K562 (cell line): ENCODE data around the gene VMP1. TPM values are rescaled to one million over a fixed set of nuclear protein-coding genes. Genes with fewer than 3 reads are reported as not detected.

ENCODE experiments used
- ATAC-seq: fragments of 200-7000 bp; cut with Tn5 transposase; 3 replicates; pipeline ENCODE4 v1.9.1; 2020; ENCODE audit warnings: moderate library complexity
- BruUV-seq: library from RNA; stranded (reverse); fragments of 400-500 nt; replicated peaks from 2 replicates; lab custom pipeline; 2021; lab: Mats Ljungman, UMichigan
- CTCF ChIA-PET: fragments of 300-600 bp; formaldehyde crosslinking; extraction: SDS; loops from one replicate; lab custom pipeline; 2021; ENCODE audit warnings: low intra/inter-chr PET ratio; lab: Yijun Ruan, JAX
- POLR2A ChIA-PET: fragments of 300-600, 350-650 bp; sonication (Branson Sonifier 250); formaldehyde crosslinking; extraction: SDS; loops from one replicate; lab custom pipeline; 2021; ENCODE audit warnings: antibody characterized with exemption, inconsistent platforms; lab: Yijun Ruan, JAX
- DNase-seq, 4 experiments: peaks; one replicate each; pipeline versions ENCODE4 v3.0.0 to v3.0.0-alpha.2; 2011 to 2018; ENCODE audit warnings: low spot score in 3 of 4, mixed read lengths in 3 of 4; ENCODE audit errors: extremely low read depth in 1 of 4
- FAIRE-seq: peaks from 2 replicates; lab custom pipeline; 2011; peaks lifted over from hg19 to GRCh38; lab: Jason Lieb, UNC
- H2AFZ ChIP-seq: 2 replicates; pipeline ENCODE4 v1.6.0; 2011; ENCODE audit warnings: low read depth, low read length, control low read depth, inconsistent platforms
- H3K27ac ChIP-seq: fragments of 200-600 bp; 3 replicates; pipeline ENCODE4 v1.8.0; 2011; ENCODE audit warnings: low read depth, mild to moderate bottlenecking, control low read depth, inconsistent platforms, low read length, moderate library complexity, mixed read lengths; ENCODE audit errors: extremely low read depth
- H3K27me3 ChIP-seq, 2 experiments: fragments of 300-600 bp in 1 of 2; 2 replicates in 1 of 2; 3 replicates in 1 of 2; pipeline versions ENCODE4 v1.6.0 to v1.8.0; 2011; ENCODE audit warnings: inconsistent platforms in 2 of 2, low read length in 2 of 2, mild to moderate bottlenecking in 1 of 2, mixed read lengths in 1 of 2, moderate library complexity in 1 of 2; ENCODE audit not compliant: control insufficient read depth in 2 of 2, insufficient read depth in 2 of 2
- H3K36me3 ChIP-seq: fragments of 300-600 bp; 3 replicates; pipeline ENCODE4 v1.8.0; 2011; ENCODE audit warnings: mild to moderate bottlenecking, low read length, inconsistent platforms; ENCODE audit not compliant: control insufficient read depth, insufficient read depth
- H3K4me1 ChIP-seq, 2 experiments: fragments of 200-600 bp in 1 of 2; replicated peaks in 1 of 2; 2 replicates in 1 of 2; 3 replicates in 1 of 2; pipeline versions ENCODE4 v1.5.1 to v1.8.0; 2011; ENCODE audit warnings: inconsistent platforms in 2 of 2, low read length in 2 of 2, mild to moderate bottlenecking in 1 of 2, mixed read lengths in 1 of 2, moderate library complexity in 1 of 2; ENCODE audit not compliant: control insufficient read depth in 2 of 2, insufficient read depth in 2 of 2
- H3K4me2 ChIP-seq: 2 replicates; pipeline ENCODE4 v1.6.1; 2011; ENCODE audit warnings: low read length, control low read depth, inconsistent platforms, mixed read lengths; ENCODE audit not compliant: insufficient read depth
- H3K4me3 ChIP-seq: fragments of 200-600 bp; sonication (generic), shearing (Covaris generic); 2 replicates; pipeline ENCODE4 v1.5.1; 2016; ENCODE audit warnings: control low read depth, inconsistent platforms
- H3K79me2 ChIP-seq: fragments of 200-600 bp; 3 replicates; pipeline ENCODE4 v1.8.0; 2011; ENCODE audit warnings: low read length, inconsistent platforms; ENCODE audit not compliant: control insufficient read depth, insufficient read depth
- H3K9ac ChIP-seq, 2 experiments: 2 replicates each; pipeline versions ENCODE4 v1.6.0 to v1.6.1; 2011; ENCODE audit warnings: low read depth in 2 of 2, low read length in 2 of 2, control low read depth in 1 of 2, inconsistent platforms in 1 of 2, mild to moderate bottlenecking in 1 of 2, mixed read lengths in 1 of 2; ENCODE audit not compliant: insufficient read depth in 1 of 2
- H3K9me1 ChIP-seq: one replicate; pipeline ENCODE4 v1.6.0; 2011; ENCODE audit warnings: inconsistent platforms, mild to moderate bottlenecking, low read length, moderate library complexity; ENCODE audit not compliant: control insufficient read depth, insufficient read depth
- H3K9me3 ChIP-seq: replicated peaks from 2 replicates; pipeline ENCODE4 v1.5.1; 2011; ENCODE audit warnings: low read depth, low read length, inconsistent platforms; ENCODE audit not compliant: control insufficient read depth, insufficient read depth
- H4K20me1 ChIP-seq: replicated peaks from 2 replicates; pipeline ENCODE4 v1.6.1; 2011; ENCODE audit warnings: low read length, inconsistent platforms, mixed read lengths; ENCODE audit not compliant: control insufficient read depth, insufficient read depth
- HES1 ChIP-seq: fragments of 450-650 bp; IDR thresholded peaks from 2 replicates; pipeline ENCODE4 v1.6.1; 2016; ENCODE audit warnings: low read depth, mild to moderate bottlenecking, moderate library complexity
- KAT8 ChIP-seq: fragments of 450-650 bp; IDR thresholded peaks from 2 replicates; pipeline ENCODE4 v1.6.1; 2016; ENCODE audit warnings: low read depth, mild to moderate bottlenecking
- MAFG ChIP-seq: fragments of 450-650 bp; conservative IDR thresholded peaks from 2 replicates; pipeline ENCODE4 v1.6.1; 2016; ENCODE audit warnings: missing genetic modification characterization, missing compliant biosample characterization
- MIER1 ChIP-seq: fragments of 450-650 bp; IDR thresholded peaks from 2 replicates; pipeline ENCODE4 v1.6.1; 2016; ENCODE audit warnings: antibody characterized with exemption, mild to moderate bottlenecking, low read depth
- NR2C1 ChIP-seq, 2 experiments: fragments of 450-650 bp; IDR thresholded peaks; 2 replicates each; pipeline ENCODE4 v1.6.1; 2017; ENCODE audit warnings: mild to moderate bottlenecking in 2 of 2, antibody characterized with exemption in 1 of 2, inconsistent platforms in 1 of 2, missing compliant biosample characterization in 1 of 2, missing genetic modification characterization in 1 of 2
- PBX2 ChIP-seq, 2 experiments: IDR thresholded peaks in 1 of 2; conservative IDR thresholded peaks in 1 of 2; 2 replicates each; pipeline ENCODE4 v1.6.1; 2016; ENCODE audit warnings: low read depth in 2 of 2, mild to moderate bottlenecking in 1 of 2, missing compliant biosample characterization in 1 of 2, missing genetic modification characterization in 1 of 2, moderate library complexity in 1 of 2
- RBFOX2 ChIP-seq: fragments of 200-400 bp; formaldehyde crosslinking; IDR thresholded peaks from 2 replicates; pipeline ENCODE4 v1.6.1; 2017; ENCODE audit warnings: low read depth, mild to moderate bottlenecking, low read length, moderate library complexity
- SIRT6 ChIP-seq: IDR thresholded peaks from one replicate; pipeline ENCODE4 v1.6.1; 2012; ENCODE audit warnings: low read depth, mild to moderate bottlenecking, control low read depth, inconsistent platforms, low read length, moderate library complexity
- SRSF1 ChIP-seq: fragments of 200-400 bp; formaldehyde crosslinking; IDR thresholded peaks from 2 replicates; pipeline ENCODE4 v1.6.1; 2017; ENCODE audit warnings: mild to moderate bottlenecking, low read depth, low read length, moderate library complexity
- TAF7 ChIP-seq: fragments of 450-650 bp; IDR thresholded peaks from 2 replicates; pipeline ENCODE4 v1.6.1; 2016; ENCODE audit warnings: missing genetic modification characterization, missing compliant biosample characterization
- ZNF408 ChIP-seq: fragments of 250-450 bp; sonication (Bioruptor Pico); IDR thresholded peaks from 2 replicates; pipeline ENCODE4 v1.4.0; 2020; ENCODE audit warnings: low read depth, mild to moderate bottlenecking, moderate library complexity
- ZNF586 ChIP-seq: fragments of 450-650 bp; formaldehyde crosslinking; conservative IDR thresholded peaks from 2 replicates; pipeline ENCODE4 v1.4.0; 2020; ENCODE audit warnings: mild to moderate bottlenecking, moderate library complexity
- WGBS: fragments of 100-300 bp; shearing (Covaris generic); methylation state at CpG from one replicate; pipeline ENCODE4 v1.1.6; 2016; ENCODE audit warnings: low coverage, mixed read lengths; ENCODE audit not compliant: insufficient coverage; ENCODE audit errors: missing lambda C conversion rate; 5-methylcytosine and 5-hydroxymethylcytosine counted together
- in situ Hi-C: fragments of 300-500 bp; cut with MboI; formaldehyde crosslinking; loops from 4 replicates; pipeline ENCODE4 v1.15.0; 2018; ENCODE audit warnings: inconsistent platforms, mixed read lengths
- intact Hi-C: fragments of 100-400 bp; cut with micrococcal nuclease; formaldehyde crosslinking; loops from 2 replicates; pipeline ENCODE4 v1.14.2; 2022
- polyA plus RNA-seq, 8 experiments: library from polyadenylated mRNA; depleted of rRNA in 4 of 8; stranded (reverse) in 5 of 8; unstranded in 3 of 8; fragments of >200 nt; fragmentation: Nextera tagmentation in 2 of 8; fragmentation: Illumina TruSeq in 1 of 8; extraction: Ambion mirVana in 2 of 8; extraction: Trizol in 1 of 8; gene quantifications; 2 replicates each; pipeline versions ENCODE4 v1.2.1 to v1.2.3, GENCODE V29; 2011 to 2014; ENCODE audit warnings: inconsistent platforms in 1 of 8, missing spikeins in 1 of 8
- total RNA-seq, 7 experiments: library from RNA; depleted of rRNA in 6 of 7; stranded (reverse); fragments of >200 nt in 6 of 7; fragmentation: Illumina TruSeq in 2 of 7; extraction: Trizol in 2 of 7; gene quantifications; 2 replicates each; pipeline versions ENCODE4 v1.2.1 to v1.2.3, GENCODE V29; 2011 to 2021; ENCODE audit warnings: low replicate concordance in 1 of 7
- TF ChIP-seq, protein P1 (sequence below): fragments of 450-650 bp; IDR thresholded peaks from 2 replicates; pipeline ENCODE4 v1.6.1; 2018; ENCODE audit warnings: mild to moderate bottlenecking, low read depth; ENCODE audit not compliant: partially characterized antibody

Gene VMP1
- total and polyA plus RNA-seq, 9 of the 15 experiments (the other 6 are each of a cell fraction or from before 2014, with no cell fraction given), result 123 to 304 (median 151) TPM

- no peak for FAIRE-seq
- Histone ChIP-seq H3K9ac (peak overlapping the region; percentile 76 to 98), H3K36me3 (peaks cover 41% of the 10 kb centered on the region), H3K4me1 (peaks cover 9 to 35% of the 10 kb centered on the region in 2 experiments; a peak in 4 of 5 replicates), H3K9me3 (no peaks in the 10 kb centered on the region), H3K4me2 (peak overlapping the region; percentile 97), H2AFZ (no peak overlapping the region), H3K27ac (peak overlapping the region; percentile 99), H4K20me1 (peaks cover 10% of the 10 kb centered on the region; the same call in 1 of the 2 replicates), H3K27me3 (no peaks in the 10 kb centered on the region), H3K79me2 (peaks cover 55% of the 10 kb centered on the region), H3K9me1 (no peaks in the 10 kb centered on the region), H3K4me3 (peak overlapping the region; percentile 96)
- under 1% methylated on average over 6 of the region's 6 CpGs for WGBS
- peak in 1 of 4 experiments; percentile 38 for DNase-seq
- no TSS peak for BruUV-seq
- POLR2A ChIA-PET, result interaction anchor here (0.6 to 8.2 kb wide), 15 partner anchors 9 to 137 kb away, joined by 3 to 87 read pairs (median 5); no protein-coding TSS in a partner anchor
- in situ Hi-C loops (loop anchor here (5.0 kb wide), 1 partner anchor 52 kb away; no protein-coding TSS in a partner anchor), intact Hi-C loops (loop anchor here (2.0 to 5.0 kb wide), 2 partner anchors 35 to 132 kb away; partner anchors contain the start of genes PTRH2 and VMP1)
- CTCF ChIA-PET, result interaction anchor here (2.0 kb wide), 1 partner anchor 86 kb away, joined by 18 read pairs; no protein-coding TSS in a partner anchor
- ATAC-seq, result no peak
- TF ChIP-seq PBX2 (CRISPR knock-in tag; IDR thresholded peaks at IDR 0.05; ENCODE audit: low read depth), result no peak
- TF ChIP-seq PBX2 (tag; conservative IDR thresholded peaks at IDR 0.05; ENCODE audit: low read depth), result no peak
- no peak for TF ChIP-seq SRSF1
- TF ChIP-seq MAFG (tag), result peak; percentile 24; the same call in 1 of the 2 replicates
- TF ChIP-seq, protein P1, sequence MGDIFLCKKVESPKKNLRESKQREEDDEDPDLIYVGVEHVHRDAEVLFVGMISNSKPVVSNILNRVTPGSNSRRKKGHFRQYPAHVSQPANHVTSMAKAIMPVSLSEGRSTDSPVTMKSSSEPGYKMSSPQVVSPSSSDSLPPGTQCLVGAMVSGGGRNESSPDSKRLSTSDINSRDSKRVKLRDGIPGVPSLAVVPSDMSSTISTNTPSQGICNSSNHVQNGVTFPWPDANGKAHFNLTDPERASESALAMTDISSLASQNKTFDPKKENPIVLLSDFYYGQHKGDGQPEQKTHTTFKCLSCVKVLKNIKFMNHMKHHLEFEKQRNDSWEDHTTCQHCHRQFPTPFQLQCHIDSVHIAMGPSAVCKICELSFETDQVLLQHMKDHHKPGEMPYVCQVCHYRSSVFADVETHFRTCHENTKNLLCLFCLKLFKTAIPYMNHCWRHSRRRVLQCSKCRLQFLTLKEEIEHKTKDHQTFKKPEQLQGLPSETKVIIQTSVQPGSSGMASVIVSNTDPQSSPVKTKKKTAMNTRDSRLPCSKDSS, result no peak
- TF ChIP-seq TAF7 (tag), result no peak
- TF ChIP-seq SIRT6, result no peak
- TF ChIP-seq MIER1, result no peak
- no peak for TF ChIP-seq HES1
- no peak for TF ChIP-seq ZNF408 (CRISPR knock-in tag)
- no peak for TF ChIP-seq KAT8
- peak; percentile 71 for TF ChIP-seq RBFOX2
- no peak for TF ChIP-seq ZNF586
- TF ChIP-seq NR2C1 (IDR thresholded peaks at IDR 0.05), result no peak
- TF ChIP-seq NR2C1 (tag; IDR thresholded peaks at IDR 0.05), result no peak
These were observed 132.3 kb downstream of the VMP1 start for GRCh38 chr17:59839651-59840328.
